Middle frontal gyrus (tissue), 1 donor: ENCODE measurements around the gene AMDHD2.
"Not testable (repeated sequence)": the region's sequence is repeated elsewhere in the genome, so short reads cannot be mapped to it uniquely, and the experiment has no call there.

Experiments used
- DNase-seq: peaks from one replicate; pipeline ENCODE4 v3.0.0-alpha.2; 2015; ENCODE audit warnings: low spot score; ENCODE audit errors: extremely low spot score

AMDHD2 gene

GRCh38 chr16:2532494-2533141, 12.4 kb downstream of the AMDHD2 start:
- no peak for DNase-seq

- not testable (repeated sequence) for DNase-seq
These were observed 13.1 kb downstream of the AMDHD2 start for GRCh38 chr16:2533142-2533755.

- DNase-seq: no peak
These were observed 13.7 kb downstream of the AMDHD2 start for GRCh38 chr16:2533912-2534311.

- not testable (repeated sequence) for DNase-seq
These were observed 14.2 kb downstream of the AMDHD2 start for GRCh38 chr16:2534335-2534734.

- no peak for DNase-seq
These were observed 15.4 kb downstream of the AMDHD2 start for GRCh38 chr16:2535625-2536013.

GRCh38 chr16:2537451-2538379, 17.5 kb downstream of the AMDHD2 start, which contains the start of gene PDPK1:
TSS of gene PDPK1 (plus strand) at chr16:2538021. CDS start at chr16:2538113, 92 bp downstream.
- peak; percentile 95 for DNase-seq

GRCh38 chr16:2539192-2539844, 19.1 kb downstream of the AMDHD2 start:
- DNase-seq: not testable (repeated sequence)

- not testable (repeated sequence) for DNase-seq
These were observed 19.8 kb downstream of the AMDHD2 start for GRCh38 chr16:2539845-2540458.

- DNase-seq: not testable (repeated sequence)
These were observed 20.7 kb downstream of the AMDHD2 start for GRCh38 chr16:2540912-2541311.

- not testable (repeated sequence) for DNase-seq
These were observed 21.2 kb downstream of the AMDHD2 start for GRCh38 chr16:2541409-2541808.

GRCh38 chr16:2543771-2544170, 23.6 kb downstream of the AMDHD2 start:
- not testable (repeated sequence) for DNase-seq

GRCh38 chr16:2550283-2550878, 30.2 kb downstream of the AMDHD2 start:
- not testable (repeated sequence) for DNase-seq

GRCh38 chr16:2551420-2551889, 31.3 kb downstream of the AMDHD2 start:
- not testable (repeated sequence) for DNase-seq

GRCh38 chr16:2554709-2555425, 34.7 kb downstream of the AMDHD2 start:
- DNase-seq: not testable (repeated sequence)

- DNase-seq: not testable (repeated sequence)
These were observed 37.0 kb downstream of the AMDHD2 start for GRCh38 chr16:2557150-2557549.

- not testable (repeated sequence) for DNase-seq
These were observed 40.1 kb downstream of the AMDHD2 start for GRCh38 chr16:2560131-2560797.

GRCh38 chr16:2560798-2561133, 40.6 kb downstream of the AMDHD2 start:
- not testable (repeated sequence) for DNase-seq

GRCh38 chr16:2567506-2567905, 47.3 kb downstream of the AMDHD2 start:
- not testable (repeated sequence) for DNase-seq

GRCh38 chr16:2568573-2568972, 48.4 kb downstream of the AMDHD2 start:
- not testable (repeated sequence) for DNase-seq
